Bronchial epithelial cell (primary cell): ENCODE data around the gene CORO7. TPM values are rescaled to one million over a fixed set of nuclear protein-coding genes. Genes with fewer than 3 reads are reported as not detected.
"Not testable (repeated sequence)": the region's sequence is repeated elsewhere in the genome, so short reads cannot be mapped to it uniquely, and the experiment has no call there.

Experiments used
- DNase-seq: peaks from one replicate; pipeline ENCODE4 v3.0.0-alpha.2; 2010; ENCODE audit warnings: low read depth
- FAIRE-seq: peaks from 2 replicates; lab custom pipeline; 2011; peaks lifted over from hg19 to GRCh38; lab: Jason Lieb, UNC
- H3K27me3 ChIP-seq: 2 replicates; pipeline ENCODE4 v1.5.1; 2011; ENCODE audit warnings: low read length; ENCODE audit not compliant: control insufficient read depth, insufficient read depth
- H3K36me3 ChIP-seq: 2 replicates; pipeline ENCODE4 v1.5.1; 2011; ENCODE audit warnings: low read length; ENCODE audit not compliant: control insufficient read depth, insufficient read depth
- H3K4me3 ChIP-seq: 2 replicates; pipeline ENCODE4 v1.5.1; 2011; ENCODE audit warnings: mild to moderate bottlenecking, low read depth, low read length, control low read depth
- total RNA-seq: library from RNA; depleted of rRNA; stranded (reverse); fragments of >200 nt; gene quantifications from 2 replicates; pipeline ENCODE4 v1.2.1, GENCODE V29; 2014
- TF ChIP-seq, protein P1 (sequence below): IDR thresholded peaks from 2 replicates; pipeline ENCODE4 v1.5.1; 2011; ENCODE audit warnings: mild to moderate bottlenecking, moderate library complexity, low read length, control low read depth, inconsistent platforms; ENCODE audit not compliant: insufficient read depth, severe bottlenecking

Gene CORO7
- total RNA-seq, 1 donor from 2014 or later: 7.6 TPM

DNA sequence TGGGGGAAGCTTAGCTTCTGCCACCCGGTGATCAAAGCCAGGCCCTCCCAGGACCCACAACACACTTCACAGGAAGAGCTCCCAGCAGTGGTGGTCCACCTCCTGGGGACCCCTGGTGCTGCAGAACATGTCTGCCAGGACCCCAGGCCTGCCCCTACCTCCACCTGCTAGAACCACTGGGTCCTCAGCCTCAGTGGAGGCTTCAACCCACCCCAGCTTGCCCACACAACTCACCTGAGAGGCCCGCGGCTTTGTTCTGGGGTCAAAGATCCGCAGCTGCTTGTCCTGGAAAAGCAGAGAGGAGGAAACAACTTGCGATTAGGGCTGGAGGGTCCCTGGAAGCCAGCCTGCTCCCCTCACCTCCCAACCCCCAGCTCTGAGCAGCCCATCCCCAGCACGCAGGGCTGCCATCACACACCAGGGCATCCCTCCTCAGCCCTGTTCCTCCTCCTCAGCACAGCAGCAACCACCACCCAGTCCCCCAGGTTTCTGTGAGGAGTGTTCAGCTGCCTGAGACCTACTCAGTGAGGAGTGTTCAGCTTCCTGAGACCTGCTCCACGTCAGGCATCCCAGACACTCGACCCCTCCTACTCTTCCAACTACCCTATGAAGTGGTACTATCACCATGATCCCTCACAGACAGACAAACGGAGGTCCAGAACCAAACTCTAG is 21.2 kb downstream of the CORO7 start:
- TF ChIP-seq, protein P1, sequence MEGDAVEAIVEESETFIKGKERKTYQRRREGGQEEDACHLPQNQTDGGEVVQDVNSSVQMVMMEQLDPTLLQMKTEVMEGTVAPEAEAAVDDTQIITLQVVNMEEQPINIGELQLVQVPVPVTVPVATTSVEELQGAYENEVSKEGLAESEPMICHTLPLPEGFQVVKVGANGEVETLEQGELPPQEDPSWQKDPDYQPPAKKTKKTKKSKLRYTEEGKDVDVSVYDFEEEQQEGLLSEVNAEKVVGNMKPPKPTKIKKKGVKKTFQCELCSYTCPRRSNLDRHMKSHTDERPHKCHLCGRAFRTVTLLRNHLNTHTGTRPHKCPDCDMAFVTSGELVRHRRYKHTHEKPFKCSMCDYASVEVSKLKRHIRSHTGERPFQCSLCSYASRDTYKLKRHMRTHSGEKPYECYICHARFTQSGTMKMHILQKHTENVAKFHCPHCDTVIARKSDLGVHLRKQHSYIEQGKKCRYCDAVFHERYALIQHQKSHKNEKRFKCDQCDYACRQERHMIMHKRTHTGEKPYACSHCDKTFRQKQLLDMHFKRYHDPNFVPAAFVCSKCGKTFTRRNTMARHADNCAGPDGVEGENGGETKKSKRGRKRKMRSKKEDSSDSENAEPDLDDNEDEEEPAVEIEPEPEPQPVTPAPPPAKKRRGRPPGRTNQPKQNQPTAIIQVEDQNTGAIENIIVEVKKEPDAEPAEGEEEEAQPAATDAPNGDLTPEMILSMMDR: no peak
- peaks cover 5% of the 10 kb centered on the region for H3K36me3 ChIP-seq
- H3K4me3 ChIP-seq: no peak overlapping the region
- FAIRE-seq: no peak
- no peaks in the 10 kb centered on the region for H3K27me3 ChIP-seq
- no peak for DNase-seq

DNA sequence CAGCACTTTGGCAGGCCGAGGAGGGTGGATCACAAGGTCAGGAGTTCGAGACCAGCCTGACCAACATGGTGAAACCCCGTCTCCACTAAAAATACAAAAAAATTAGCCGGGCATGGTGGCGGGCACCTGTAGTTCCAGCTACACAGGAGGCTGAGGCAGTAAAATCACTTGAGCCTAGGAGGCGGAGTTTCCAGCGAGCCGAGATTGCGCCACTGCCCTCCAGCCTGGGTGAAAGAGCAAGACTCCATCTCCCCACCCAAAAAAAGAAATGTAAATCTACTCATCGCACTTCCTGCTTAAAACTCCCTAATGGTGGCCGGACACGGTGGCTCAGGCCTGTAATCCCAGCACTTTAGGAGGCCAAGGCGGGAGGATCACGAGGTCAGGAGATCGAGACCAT is 22.5 kb downstream of the CORO7 start:
- not testable (repeated sequence) for H3K36me3 ChIP-seq, H3K4me3 ChIP-seq, DNase-seq, H3K27me3 ChIP-seq, FAIRE-seq

DNA sequence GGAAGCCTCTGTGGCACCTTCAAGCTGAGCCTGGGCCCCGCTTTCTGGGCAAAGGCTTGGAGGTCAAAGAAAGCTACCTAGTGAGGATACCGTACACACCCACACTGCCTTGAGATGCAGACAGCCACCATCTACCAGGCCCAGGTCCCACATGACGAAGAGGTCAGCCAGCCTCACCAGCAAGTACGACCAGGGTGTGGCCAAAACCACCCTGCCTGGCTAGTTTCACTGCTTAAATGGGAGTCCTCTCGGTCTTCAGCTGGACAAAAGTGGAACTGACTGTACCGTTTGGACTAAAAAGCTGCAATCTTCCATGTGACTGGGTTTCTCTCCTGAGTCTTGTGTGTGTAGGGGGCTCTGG is 23.2 kb downstream of the CORO7 start:
- Histone ChIP-seq H3K27me3 (no peaks in the 10 kb centered on the region), H3K36me3 (peaks cover 7% of the 10 kb centered on the region), H3K4me3 (no peak overlapping the region)
- FAIRE-seq (peak; percentile 93), DNase-seq (peak; percentile 72)
- TF ChIP-seq, protein P1: no peak

DNA sequence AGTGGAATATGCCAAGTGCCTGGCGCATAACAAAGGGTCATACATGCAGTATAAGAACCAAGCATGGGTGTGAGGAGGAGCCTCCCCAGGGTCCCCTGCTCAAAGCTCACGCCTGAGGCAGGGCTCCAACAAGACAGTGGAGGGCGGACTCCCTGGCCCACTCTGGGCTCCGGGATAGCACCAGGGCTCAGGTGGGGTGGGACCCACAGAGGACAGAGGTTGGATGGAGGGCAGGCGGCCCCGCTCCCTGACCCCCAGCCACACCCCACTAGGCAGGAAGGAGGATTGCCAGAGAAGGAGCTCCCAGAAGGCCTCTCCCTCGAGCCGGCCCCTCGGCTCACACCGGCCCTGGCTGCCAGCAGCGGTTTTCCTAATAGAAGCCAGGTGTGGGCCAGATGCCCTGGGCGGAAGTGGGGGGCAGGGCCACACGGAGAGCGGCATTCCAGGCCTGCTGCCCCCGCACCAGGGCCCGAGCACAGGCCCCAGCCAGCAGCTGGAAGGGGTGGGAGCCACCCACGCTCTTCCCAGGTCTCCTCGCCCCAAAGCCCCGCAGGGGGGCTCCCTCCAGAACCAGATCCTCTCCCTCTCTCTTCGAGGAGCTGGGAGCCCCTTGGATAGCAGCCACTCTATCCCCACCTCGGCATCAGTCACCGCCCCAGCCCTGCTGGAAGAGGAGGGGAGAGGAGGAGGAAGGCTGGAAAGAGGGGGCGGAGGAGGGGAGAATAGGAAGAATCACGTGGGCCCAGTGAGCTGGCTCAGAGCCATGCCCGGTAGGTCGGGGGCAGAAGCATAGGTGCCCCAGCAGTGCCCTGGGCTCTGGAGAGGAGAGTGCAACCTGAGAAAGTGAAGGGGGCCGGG is 23.8 kb downstream of the CORO7 start:
- DNase-seq: peak; percentile 62
- peaks cover 10% of the 10 kb centered on the region for H3K36me3 ChIP-seq
- FAIRE-seq: no peak
- H3K27me3 ChIP-seq: no peaks in the 10 kb centered on the region
- TF ChIP-seq, protein P1: no peak
- H3K4me3 ChIP-seq: no peak overlapping the region

DNA sequence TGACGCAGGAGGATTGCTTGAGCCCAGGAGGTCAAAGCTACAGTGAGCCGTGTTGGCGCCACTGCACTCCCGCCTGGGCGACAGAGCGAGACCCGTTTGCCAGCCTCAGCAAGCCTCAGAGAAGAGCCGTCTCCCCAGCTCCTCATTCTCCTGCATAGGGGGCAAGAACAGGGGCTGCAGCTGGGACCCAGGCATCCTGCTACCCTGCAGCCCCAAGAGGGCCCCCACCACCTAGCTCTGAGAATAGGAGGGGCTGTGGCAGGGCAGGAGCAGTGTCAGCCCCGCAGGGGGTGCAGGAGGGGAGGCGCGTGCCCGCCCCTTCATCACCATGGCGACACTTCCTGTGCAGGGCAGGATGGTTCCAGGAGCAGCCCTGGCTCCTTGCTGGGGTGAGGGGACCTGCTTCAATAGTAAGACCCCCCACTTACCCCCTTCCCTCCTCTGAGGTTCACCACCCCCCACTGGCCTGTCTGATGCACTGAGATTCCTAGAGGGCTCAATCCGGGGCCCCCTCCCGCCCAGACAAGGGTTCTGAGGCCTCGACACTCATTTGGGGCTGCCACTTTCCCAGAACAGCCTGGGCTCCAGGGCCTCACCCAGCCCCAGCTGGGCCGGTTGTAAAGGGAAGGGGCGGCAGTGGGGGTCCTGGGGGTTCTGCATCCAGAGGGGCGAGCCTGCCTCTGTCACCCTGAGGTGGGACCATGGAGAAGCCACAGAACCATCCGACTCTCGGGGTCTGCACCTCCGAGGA is 24.6 kb downstream of the CORO7 start:
- DNase-seq (no peak), FAIRE-seq (no peak)
- peaks cover 11% of the 10 kb centered on the region for H3K36me3 ChIP-seq
- H3K4me3 ChIP-seq: no peak overlapping the region
- TF ChIP-seq, protein P1: no peak
- no peaks in the 10 kb centered on the region for H3K27me3 ChIP-seq
